CD4-positive, CD25-positive, alpha-beta regulatory T cell (primary cell): ENCODE data around the gene GLI3. TPM values are rescaled to one million over a fixed set of nuclear protein-coding genes. Genes with fewer than 3 reads are reported as not detected.

Source experiments
- ATAC-seq, 2 donors: fragments of 150-1000 bp; cut with Tn5 transposase; one replicate each; pipeline ENCODE4 v1.10.0; 2021; ENCODE audit warnings: low read depth in 2 of 2, moderate number of reproducible peaks in 2 of 2, moderate library complexity in 1 of 2
- DNase-seq, 3 donors: peaks; one replicate each; pipeline versions ENCODE4 v3.0.0 to v3.0.0-alpha.2; 2012 to 2022; ENCODE audit warnings: mixed read lengths in 1 of 3
- H3K27ac ChIP-seq: one replicate; pipeline ENCODE4 v1.7.0; 2013; ENCODE audit warnings: mild to moderate bottlenecking, low read length; ENCODE audit not compliant: insufficient read depth, poor library complexity, severe bottlenecking
- H3K27me3 ChIP-seq: one replicate; pipeline ENCODE4 v1.7.0; 2013; ENCODE audit warnings: low read length; ENCODE audit not compliant: control insufficient read depth, insufficient read depth
- H3K36me3 ChIP-seq: one replicate; pipeline ENCODE4 v1.7.0; 2013; ENCODE audit warnings: mild to moderate bottlenecking, low read length, moderate library complexity; ENCODE audit not compliant: control insufficient read depth, insufficient read depth
- H3K4me1 ChIP-seq: 2 replicates; pipeline ENCODE4 v1.7.0; 2013; ENCODE audit warnings: mild to moderate bottlenecking, low read length; ENCODE audit not compliant: insufficient read depth, control insufficient read depth, poor library complexity, severe bottlenecking
- H3K4me3 ChIP-seq: one replicate; pipeline ENCODE4 v1.7.0; 2013; ENCODE audit warnings: low read depth, mild to moderate bottlenecking, low read length, moderate library complexity
- H3K9me3 ChIP-seq, 2 experiments: 1 replicate in 1 of 2; 2 replicates in 1 of 2; pipeline ENCODE4 v1.7.0; 2013; ENCODE audit warnings: low read length in 2 of 2, mild to moderate bottlenecking in 1 of 2, moderate library complexity in 1 of 2; ENCODE audit not compliant: control insufficient read depth in 2 of 2
- H3K27ac Mint-ChIP-seq, 3 donors: one replicate each; pipeline ENCODE4 v1.8.0; 2020 to 2022; ENCODE audit warnings: mild to moderate bottlenecking in 3 of 3, mixed read lengths in 3 of 3, moderate library complexity in 2 of 3
- H3K27me3 Mint-ChIP-seq: one replicate; pipeline ENCODE4 v1.8.0; 2022; ENCODE audit warnings: mild to moderate bottlenecking, mixed read lengths
- H3K36me3 Mint-ChIP-seq: one replicate; pipeline ENCODE4 v1.8.0; 2020; ENCODE audit warnings: mixed read lengths
- H3K4me1 Mint-ChIP-seq, 4 donors: one replicate each; pipeline ENCODE4 v1.8.0; 2020 to 2022; ENCODE audit warnings: mixed read lengths in 4 of 4, mild to moderate bottlenecking in 1 of 4
- H3K4me3 Mint-ChIP-seq, 4 donors: one replicate each; pipeline ENCODE4 v1.8.0; 2020 to 2022; ENCODE audit warnings: mild to moderate bottlenecking in 4 of 4, mixed read lengths in 4 of 4, moderate library complexity in 3 of 4
- H3K9me3 Mint-ChIP-seq, 7 donors: one replicate each; pipeline ENCODE4 v1.8.0; 2020 to 2022; ENCODE audit warnings: mixed read lengths in 7 of 7, mild to moderate bottlenecking in 3 of 7, moderate library complexity in 2 of 7
- polyA plus RNA-seq, 4 donors: library from polyadenylated mRNA; unstranded; fragments of 300-500 nt; fragmentation: Illumina TruSeq; gene quantifications; one replicate each; pipeline ENCODE4 v1.2.3, GENCODE V29; 2021
- total RNA-seq: library from RNA; stranded (reverse); gene quantifications from one replicate; pipeline ENCODE4 v1.2.3, GENCODE V29; 2022

Gene GLI3
- total and polyA plus RNA-seq, 5 donors from 2014 or later = not detected

DNA sequence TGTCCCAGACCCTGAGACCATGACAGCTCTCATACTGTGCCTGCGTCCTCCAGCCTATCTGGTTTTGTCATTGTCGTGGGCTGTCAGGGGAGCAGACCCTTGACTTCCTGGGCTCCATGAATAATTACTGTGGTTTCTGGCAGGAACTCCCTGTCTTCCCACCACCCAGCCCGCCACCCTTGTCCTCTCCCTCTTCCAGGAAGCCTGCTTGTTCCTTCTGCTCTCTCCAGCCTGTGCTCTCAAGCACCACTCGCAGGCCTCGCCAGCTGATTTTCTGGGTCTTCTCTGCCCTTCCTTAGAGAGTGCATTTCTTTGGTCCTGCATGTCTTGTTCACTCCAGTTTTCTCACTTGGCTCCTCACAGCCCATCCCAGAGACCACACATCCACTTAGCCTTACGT, 309.6 kb downstream of the GLI3 start:
- DNase-seq (no peak), ATAC-seq (no peak)
- no peak overlapping the region for H3K27ac Mint-ChIP-seq

DNA sequence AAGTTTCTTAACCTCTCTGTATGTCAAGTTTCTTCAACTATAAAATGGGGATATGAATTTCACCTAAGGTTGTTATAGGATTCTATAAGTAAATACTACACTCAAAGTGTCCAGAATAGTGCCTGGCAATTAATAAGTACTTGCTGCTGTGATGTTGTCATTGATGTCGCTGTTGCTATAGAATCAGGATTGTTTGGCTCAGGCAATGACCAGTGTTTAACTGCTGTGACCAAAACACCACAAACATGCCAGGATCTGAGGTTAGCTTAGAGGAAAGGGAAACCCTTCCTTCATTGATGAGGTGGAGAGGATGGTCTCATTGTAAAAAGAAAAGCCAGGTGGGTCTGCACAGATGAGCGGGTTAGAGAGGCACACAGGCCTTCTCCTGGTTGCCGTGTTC, 311.1 kb downstream of the GLI3 start:
- Histone ChIP-seq H3K4me3 (no peak overlapping the region), H3K9me3 (no peaks in the 10 kb centered on the region), H3K27me3 (no peaks in the 10 kb centered on the region), H3K4me1 (no peaks in the 10 kb centered on the region), H3K36me3 (no peaks in the 10 kb centered on the region), H3K27ac (no peak overlapping the region)
- peaks cover 0 to 2% (median 0%) of the 10 kb centered on the region in 7 donors for H3K9me3 Mint-ChIP-seq
- peaks cover 0 to 4% (median 0%) of the 10 kb centered on the region in 4 donors for H3K4me1 Mint-ChIP-seq
- H3K27ac Mint-ChIP-seq = no peak overlapping the region
- no peak overlapping the region for H3K4me3 Mint-ChIP-seq
- H3K27me3 Mint-ChIP-seq = peaks cover 1% of the 10 kb centered on the region
- H3K36me3 Mint-ChIP-seq = no peaks in the 10 kb centered on the region
- no peak for DNase-seq
- no peak for ATAC-seq

More for the DNA sequence above, 309.6 kb downstream of the GLI3 start:
- Histone ChIP-seq H3K4me3 (no peak overlapping the region), H3K9me3 (no peaks in the 10 kb centered on the region), H3K36me3 (no peaks in the 10 kb centered on the region), H3K27ac (no peak overlapping the region), H3K4me1 (no peaks in the 10 kb centered on the region), H3K27me3 (no peaks in the 10 kb centered on the region)
- Mint-ChIP-seq H3K36me3 (no peaks in the 10 kb centered on the region), H3K27me3 (peaks cover 5% of the 10 kb centered on the region), H3K4me3 (no peak overlapping the region), H3K4me1 (peaks cover 0 to 4% (median 0%) of the 10 kb centered on the region in 4 donors), H3K9me3 (peaks cover 0 to 3% (median 0%) of the 10 kb centered on the region in 7 donors)

DNA sequence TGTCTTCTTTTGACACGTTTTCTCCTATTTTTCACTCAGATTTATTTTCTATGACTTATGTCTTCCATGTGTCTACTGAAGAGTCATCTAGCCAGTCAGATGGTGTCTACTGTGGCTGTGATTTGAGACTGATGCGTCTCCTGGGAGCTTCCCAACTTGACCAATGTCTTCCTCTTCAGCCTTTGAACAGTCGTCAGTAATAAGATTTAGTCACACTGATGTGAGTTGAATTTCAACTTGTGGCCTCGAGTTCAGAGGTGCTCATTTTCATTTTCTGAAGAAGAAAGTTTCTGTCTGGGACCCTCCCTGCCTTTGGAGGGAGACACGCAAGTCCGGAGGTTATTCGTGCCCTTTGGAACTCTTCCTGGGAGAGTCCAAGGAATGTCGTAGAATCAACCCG, 312.2 kb downstream of the GLI3 start:
- Histone ChIP-seq H3K4me1 (no peaks in the 10 kb centered on the region), H3K4me3 (no peak overlapping the region), H3K27ac (no peak overlapping the region), H3K9me3 (no peaks in the 10 kb centered on the region), H3K27me3 (no peaks in the 10 kb centered on the region), H3K36me3 (no peaks in the 10 kb centered on the region)
- ATAC-seq = no peak
- H3K4me1 Mint-ChIP-seq = peaks cover 0 to 4% (median 0%) of the 10 kb centered on the region in 4 donors
- no peak overlapping the region for H3K4me3 Mint-ChIP-seq
- H3K27ac Mint-ChIP-seq = no peak overlapping the region
- DNase-seq = no peak
- H3K27me3 Mint-ChIP-seq = no peaks in the 10 kb centered on the region
- no peaks in the 10 kb centered on the region for H3K36me3 Mint-ChIP-seq
- peaks cover 0 to 2% (median 0%) of the 10 kb centered on the region in 7 donors for H3K9me3 Mint-ChIP-seq

DNA sequence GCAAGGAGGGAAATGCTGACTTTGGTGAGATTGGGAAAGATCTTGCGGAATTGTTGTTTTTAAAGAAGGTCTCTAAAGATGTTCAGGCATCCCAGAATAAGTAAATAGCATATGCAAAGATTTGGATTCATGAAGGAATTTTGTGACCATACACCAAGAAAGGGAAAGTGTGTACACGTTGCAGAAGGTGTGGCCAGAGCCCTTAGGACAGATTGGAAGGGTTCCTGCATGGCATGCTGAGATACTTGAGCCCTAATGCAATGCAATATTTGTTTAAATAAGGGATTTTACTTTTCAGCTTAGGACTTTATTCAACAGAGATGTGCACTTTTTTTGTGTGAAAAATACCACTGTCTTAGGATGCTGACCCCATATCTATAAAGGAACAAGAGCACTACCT, 314.6 kb downstream of the GLI3 start:
- H3K4me1 Mint-ChIP-seq = no peaks in the 10 kb centered on the region
- H3K27me3 Mint-ChIP-seq = no peaks in the 10 kb centered on the region
- no peaks in the 10 kb centered on the region for H3K27me3 ChIP-seq
- H3K36me3 ChIP-seq = no peaks in the 10 kb centered on the region
- no peak for ATAC-seq
- DNase-seq = no peak
- no peaks in the 10 kb centered on the region for H3K36me3 Mint-ChIP-seq
- no peaks in the 10 kb centered on the region for H3K4me1 ChIP-seq
- no peak overlapping the region for H3K4me3 Mint-ChIP-seq
- H3K9me3 Mint-ChIP-seq = peaks cover 0 to 5% (median 0%) of the 10 kb centered on the region in 7 donors
- H3K4me3 ChIP-seq = no peak overlapping the region
- no peak overlapping the region for H3K27ac Mint-ChIP-seq
- H3K27ac ChIP-seq = no peak overlapping the region
- H3K9me3 ChIP-seq = no peaks in the 10 kb centered on the region

DNA sequence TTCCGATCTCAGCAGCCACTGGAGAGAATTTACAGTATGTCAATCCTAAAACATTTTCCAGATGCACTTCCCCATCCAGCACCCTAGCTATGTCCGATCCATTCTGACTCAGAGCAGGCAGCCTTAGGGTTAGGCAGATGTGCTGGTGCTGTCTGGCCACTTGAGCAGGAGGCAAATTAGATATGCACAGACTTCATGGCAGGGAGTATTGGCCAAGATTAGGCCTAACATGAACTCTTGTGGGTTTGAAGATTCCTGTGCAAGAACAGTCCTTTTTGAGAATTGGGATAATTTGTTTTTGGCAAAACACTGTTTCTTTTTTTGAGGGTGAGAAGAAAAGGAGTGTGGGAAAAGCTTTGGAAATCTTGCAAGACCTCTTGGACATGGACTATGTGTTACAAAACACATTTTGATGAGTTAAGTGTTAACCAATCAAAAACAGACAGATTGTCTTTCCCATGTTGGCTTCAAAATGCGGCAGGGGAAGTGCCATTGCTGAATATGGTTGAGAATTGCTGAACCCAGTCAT, 315.5 kb downstream of the GLI3 start:
- ATAC-seq (no peak), DNase-seq (no peak)
- no peak overlapping the region for H3K27ac Mint-ChIP-seq
- Histone ChIP-seq H3K4me3 (no peak overlapping the region), H3K4me1 (no peaks in the 10 kb centered on the region), H3K27ac (no peak overlapping the region), H3K36me3 (no peaks in the 10 kb centered on the region), H3K27me3 (no peaks in the 10 kb centered on the region), H3K9me3 (no peaks in the 10 kb centered on the region)
- H3K4me1 Mint-ChIP-seq = no peaks in the 10 kb centered on the region
- H3K9me3 Mint-ChIP-seq = peaks cover 0 to 5% (median 0%) of the 10 kb centered on the region in 7 donors
- H3K36me3 Mint-ChIP-seq = no peaks in the 10 kb centered on the region
- H3K27me3 Mint-ChIP-seq = no peaks in the 10 kb centered on the region
- H3K4me3 Mint-ChIP-seq = no peak overlapping the region

DNA sequence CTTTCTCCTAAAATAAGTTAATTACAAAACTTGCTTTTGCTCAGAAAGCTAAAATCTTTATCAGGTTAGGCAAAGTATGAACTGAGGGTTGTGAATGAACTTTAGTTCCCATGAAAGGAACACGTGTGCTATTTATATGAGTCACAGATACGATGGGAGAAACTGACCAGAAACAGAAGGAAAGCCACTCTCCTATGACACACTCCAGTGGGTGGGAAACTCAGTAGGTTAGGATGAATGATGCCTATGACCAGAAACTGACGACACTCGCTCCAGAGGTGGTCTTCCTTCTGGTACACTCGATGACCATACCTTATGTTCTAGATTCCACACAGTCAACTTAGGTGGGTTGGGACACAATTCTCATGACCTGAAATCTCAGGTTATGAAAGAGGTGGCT, 318.4 kb downstream of the GLI3 start:
- no peaks in the 10 kb centered on the region for H3K9me3 ChIP-seq
- Mint-ChIP-seq H3K36me3 (no peaks in the 10 kb centered on the region), H3K4me3 (no peak overlapping the region), H3K27ac (no peak overlapping the region), H3K9me3 (peaks cover 0 to 3% (median 0%) of the 10 kb centered on the region in 7 donors), H3K27me3 (no peaks in the 10 kb centered on the region), H3K4me1 (no peaks in the 10 kb centered on the region)
- H3K4me1 ChIP-seq = no peaks in the 10 kb centered on the region
- ATAC-seq (no peak), DNase-seq (no peak)
- no peaks in the 10 kb centered on the region for H3K36me3 ChIP-seq
- H3K4me3 ChIP-seq = no peak overlapping the region
- H3K27me3 ChIP-seq = no peaks in the 10 kb centered on the region
- no peak overlapping the region for H3K27ac ChIP-seq

DNA sequence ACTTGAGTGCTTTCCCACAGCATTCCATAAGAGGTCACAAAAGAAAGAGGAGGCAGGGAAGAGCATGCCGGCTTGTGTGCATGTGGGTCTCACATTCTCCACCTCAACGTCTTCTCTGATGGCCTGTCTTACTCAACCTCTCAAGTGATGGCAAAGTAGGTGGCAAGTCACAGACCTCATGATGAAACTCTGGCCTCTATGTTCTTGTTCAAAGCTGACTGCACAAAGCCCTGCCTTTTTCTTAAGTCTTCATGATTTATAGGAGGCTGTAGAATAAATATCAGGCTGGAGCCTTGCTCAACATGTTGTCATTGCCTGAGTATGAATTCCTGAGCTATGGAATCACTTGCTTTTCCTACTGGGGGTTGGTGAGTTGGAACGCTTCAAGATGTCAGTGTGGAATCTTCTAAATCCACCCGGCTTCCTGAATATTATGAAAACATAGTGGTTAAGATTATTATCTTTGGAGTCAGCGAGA, 320.5 kb downstream of the GLI3 start:
- no peaks in the 10 kb centered on the region for H3K27me3 Mint-ChIP-seq
- Histone ChIP-seq H3K4me3 (no peak overlapping the region), H3K36me3 (no peaks in the 10 kb centered on the region), H3K9me3 (no peaks in the 10 kb centered on the region), H3K27ac (no peak overlapping the region), H3K4me1 (no peaks in the 10 kb centered on the region), H3K27me3 (no peaks in the 10 kb centered on the region)
- DNase-seq (no peak), ATAC-seq (no peak)
- no peaks in the 10 kb centered on the region for H3K36me3 Mint-ChIP-seq
- H3K9me3 Mint-ChIP-seq = peaks cover 0 to 5% (median 0%) of the 10 kb centered on the region in 7 donors
- no peak overlapping the region for H3K4me3 Mint-ChIP-seq
- no peaks in the 10 kb centered on the region for H3K4me1 Mint-ChIP-seq
- H3K27ac Mint-ChIP-seq = no peak overlapping the region

DNA sequence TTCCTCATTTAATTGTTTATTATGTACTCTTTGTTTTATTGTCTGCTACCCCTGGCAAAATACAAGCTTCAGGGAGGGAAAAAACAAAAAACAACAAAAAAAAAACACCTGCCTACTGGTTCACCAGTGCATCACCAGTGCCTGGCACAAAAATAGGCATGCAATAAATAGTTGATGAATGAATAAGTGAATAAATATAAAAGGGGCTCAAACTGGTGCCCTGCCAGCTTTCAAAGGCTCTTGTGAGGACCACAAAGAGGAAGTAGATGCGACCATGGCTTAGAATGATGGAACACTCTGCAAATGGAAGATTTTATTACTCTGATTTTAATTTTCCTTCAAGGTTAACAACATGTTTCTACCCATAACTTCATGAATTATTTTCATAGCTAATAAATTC, 321.1 kb downstream of the GLI3 start:
- Histone ChIP-seq H3K27ac (no peak overlapping the region), H3K27me3 (no peaks in the 10 kb centered on the region), H3K4me1 (no peaks in the 10 kb centered on the region), H3K4me3 (no peak overlapping the region), H3K36me3 (no peaks in the 10 kb centered on the region), H3K9me3 (no peaks in the 10 kb centered on the region)
- Mint-ChIP-seq H3K27ac (no peak overlapping the region), H3K27me3 (no peaks in the 10 kb centered on the region), H3K36me3 (no peaks in the 10 kb centered on the region), H3K4me1 (no peaks in the 10 kb centered on the region), H3K9me3 (peaks cover 0 to 3% (median 0%) of the 10 kb centered on the region in 7 donors), H3K4me3 (no peak overlapping the region)
- DNase-seq = no peak
- ATAC-seq = no peak
